AG10803 (cell line): ENCODE results near the gene PEX12.

Experiments
- DNase-seq: peaks from one replicate; pipeline ENCODE4 v3.0.0; 2010; ENCODE audit warnings: low read depth
- H3K4me3 ChIP-seq: 2 replicates; pipeline ENCODE4 v1.5.1; 2011; ENCODE audit warnings: mild to moderate bottlenecking, low read length, control low read depth
- TF ChIP-seq, protein P1 (sequence below): conservative IDR thresholded peaks from 2 replicates; pipeline ENCODE4 v1.5.1; 2011; ENCODE audit warnings: mild to moderate bottlenecking, low read length, control low read depth, inconsistent platforms

The PEX12 gene

DNA sequence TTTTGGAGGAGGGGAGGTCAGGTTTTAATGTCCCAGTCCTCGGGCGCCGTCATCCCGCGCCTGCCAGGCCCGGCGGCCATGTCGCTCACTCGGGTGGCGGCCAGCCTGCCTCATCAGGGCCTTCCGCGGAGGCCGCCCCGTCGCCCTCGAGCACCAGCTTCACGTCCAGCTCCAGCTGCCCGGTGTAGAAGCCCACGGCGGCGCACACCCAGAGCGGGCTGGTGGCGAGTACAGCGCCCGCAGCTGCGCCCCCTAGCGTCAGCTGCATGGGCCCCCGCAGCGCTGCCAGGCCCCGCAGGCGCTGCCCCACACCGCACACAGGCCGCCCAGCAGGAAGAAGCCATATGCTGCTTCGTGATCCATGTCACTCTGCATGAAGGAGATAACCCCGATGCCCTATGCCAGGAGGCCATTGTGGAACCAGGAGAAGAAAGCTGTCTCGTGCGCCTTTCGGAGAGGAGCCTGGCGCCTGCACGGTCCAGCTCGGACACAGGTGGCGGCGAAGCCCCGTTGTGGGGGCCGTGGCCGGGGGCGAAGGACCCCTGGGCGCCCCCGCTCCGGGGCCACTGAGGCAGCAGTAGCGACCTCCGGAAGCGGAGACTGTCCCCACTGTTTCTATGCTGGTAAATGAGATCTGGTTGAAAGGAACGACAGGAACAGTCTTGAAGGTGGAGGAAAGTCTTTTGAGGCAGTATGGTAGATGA lies 18.3 kb upstream of the PEX12 start:
- TF ChIP-seq, protein P1, sequence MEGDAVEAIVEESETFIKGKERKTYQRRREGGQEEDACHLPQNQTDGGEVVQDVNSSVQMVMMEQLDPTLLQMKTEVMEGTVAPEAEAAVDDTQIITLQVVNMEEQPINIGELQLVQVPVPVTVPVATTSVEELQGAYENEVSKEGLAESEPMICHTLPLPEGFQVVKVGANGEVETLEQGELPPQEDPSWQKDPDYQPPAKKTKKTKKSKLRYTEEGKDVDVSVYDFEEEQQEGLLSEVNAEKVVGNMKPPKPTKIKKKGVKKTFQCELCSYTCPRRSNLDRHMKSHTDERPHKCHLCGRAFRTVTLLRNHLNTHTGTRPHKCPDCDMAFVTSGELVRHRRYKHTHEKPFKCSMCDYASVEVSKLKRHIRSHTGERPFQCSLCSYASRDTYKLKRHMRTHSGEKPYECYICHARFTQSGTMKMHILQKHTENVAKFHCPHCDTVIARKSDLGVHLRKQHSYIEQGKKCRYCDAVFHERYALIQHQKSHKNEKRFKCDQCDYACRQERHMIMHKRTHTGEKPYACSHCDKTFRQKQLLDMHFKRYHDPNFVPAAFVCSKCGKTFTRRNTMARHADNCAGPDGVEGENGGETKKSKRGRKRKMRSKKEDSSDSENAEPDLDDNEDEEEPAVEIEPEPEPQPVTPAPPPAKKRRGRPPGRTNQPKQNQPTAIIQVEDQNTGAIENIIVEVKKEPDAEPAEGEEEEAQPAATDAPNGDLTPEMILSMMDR = no peak
- no peak for DNase-seq
- no peak overlapping the region for H3K4me3 ChIP-seq

DNA sequence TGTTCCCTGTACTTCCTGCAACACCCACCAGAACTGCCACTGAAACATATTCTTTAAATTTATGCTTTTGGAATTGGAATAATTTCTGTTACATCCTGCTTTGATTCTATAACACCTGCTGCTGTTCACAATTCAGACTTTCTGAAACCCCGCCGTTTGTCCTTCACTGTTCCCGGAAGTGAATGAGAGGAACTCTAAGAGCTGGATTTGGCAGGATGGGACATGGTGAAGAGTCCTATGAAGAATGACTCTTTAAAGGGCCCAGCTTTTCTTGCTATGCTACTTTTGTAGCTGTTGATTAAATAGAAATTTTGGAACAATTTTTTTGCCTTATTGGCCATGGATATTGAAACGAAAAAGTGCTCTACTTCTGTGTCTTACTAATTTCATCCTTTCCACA lies 17.7 kb upstream of the PEX12 start:
- no peak for DNase-seq
- TF ChIP-seq, protein P1 = no peak
- no peak overlapping the region for H3K4me3 ChIP-seq

GRCh38 chr17:35588196-35588920 lies 10.0 kb upstream of the PEX12 start:
- TF ChIP-seq, protein P1 = no peak
- DNase-seq = peak; percentile 39
- H3K4me3 ChIP-seq = peak overlapping the region; percentile 98

DNA sequence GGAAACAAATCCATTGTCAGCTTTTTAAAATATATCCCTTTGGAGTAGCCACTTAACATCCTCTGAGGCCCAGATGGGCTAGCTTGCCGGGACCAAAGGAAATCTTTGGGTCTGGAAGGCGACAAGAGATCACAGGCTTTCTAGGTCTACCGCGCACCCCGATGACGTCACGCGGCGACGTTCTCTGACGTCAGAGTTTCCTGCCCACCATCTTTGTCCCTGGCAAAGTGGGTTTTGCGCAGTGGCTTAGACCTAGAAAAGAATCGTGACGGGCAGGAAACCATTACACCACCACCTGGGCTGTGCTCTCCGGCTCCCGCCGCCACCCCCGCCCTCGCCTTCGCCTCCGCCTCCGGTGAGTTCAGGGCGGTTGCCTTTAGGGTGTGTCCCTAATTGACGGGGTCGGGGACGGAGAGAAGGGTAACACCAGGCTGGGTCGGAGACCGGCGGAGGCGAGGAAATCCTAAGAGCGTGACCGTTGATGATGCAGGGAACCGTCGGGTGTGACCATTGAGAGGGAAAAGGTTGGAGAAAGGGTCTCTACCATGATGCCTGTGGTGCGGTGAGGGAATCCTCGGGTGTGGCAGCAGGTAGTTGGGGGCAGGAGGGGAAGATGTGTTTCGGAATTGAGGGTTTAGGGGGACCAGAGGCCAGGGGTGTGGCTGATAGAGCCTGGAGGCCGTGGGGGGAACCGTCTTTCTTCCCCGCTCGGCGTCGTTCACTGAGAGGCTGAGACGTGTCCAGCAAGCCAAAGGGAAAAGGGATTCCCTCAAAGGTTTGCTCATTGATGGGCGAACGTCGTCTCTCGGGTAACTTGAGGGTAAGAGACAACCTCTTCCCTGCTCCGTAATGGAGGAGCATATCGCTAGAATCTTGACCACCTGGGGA lies 8.9 kb upstream of the PEX12 start, which contains the start of gene AP2B1:
TSS of gene AP2B1 (plus strand) at position 249 of the 888 bp plus-strand sequence. CDS start 6,709 bp downstream, outside the sequence.
- peak; percentile 95 for DNase-seq
- H3K4me3 ChIP-seq = peak within 1 kb of the TSS; percentile 98
- TF ChIP-seq, protein P1 = no peak

GRCh38 chr17:35586569-35587073 lies 8.2 kb upstream of the PEX12 start:
- TF ChIP-seq, protein P1 = no peak
- DNase-seq = no peak
- H3K4me3 ChIP-seq = peak overlapping the region; percentile 98

GRCh38 chr17:35584061-35584460 lies 5.7 kb upstream of the PEX12 start:
- no peak for DNase-seq
- no peak overlapping the region for H3K4me3 ChIP-seq

More at GRCh38 chr17:35584061-35584460, 5.7 kb upstream of the PEX12 start:
- TF ChIP-seq, protein P1 = no peak
